Activated naive CD4-positive, alpha-beta T cell treated with anti-CD3 and anti-CD28 coated beads, Interleukin-2, amount 50 U/mL, for 16 hours (primary cell): ENCODE results near the gene OR56A1.
"Not testable (repeated sequence)": the region's sequence is repeated elsewhere in the genome, so short reads cannot be mapped to it uniquely, and the experiment has no call there.

ENCODE experiments used
- DNase-seq: peaks from one replicate; pipeline ENCODE4 v3.0.0-alpha.2; 2020

The OR56A1 gene

GRCh38 chr11:6030708-6031405, at the start of gene OR56A1:
OR56A1 (minus strand) TSS chr11:6030758; CDS start chr11:6027692, 3,066 bp downstream.
- DNase-seq = no peak

- no peak for DNase-seq
Observed at GRCh38 chr11:6079463-6079862, 48.9 kb upstream of the OR56A1 start.

- DNase-seq = no peak
Observed at GRCh38 chr11:6077723-6078122, 47.2 kb upstream of the OR56A1 start.

- not testable (repeated sequence) for DNase-seq
Observed at GRCh38 chr11:6076443-6076842, 45.9 kb upstream of the OR56A1 start.

- no peak for DNase-seq
Observed at GRCh38 chr11:6067502-6067901, 36.9 kb upstream of the OR56A1 start.

- DNase-seq = no peak
Observed at GRCh38 chr11:6062691-6063358, 32.3 kb upstream of the OR56A1 start.

GRCh38 chr11:6061475-6061874, 30.9 kb upstream of the OR56A1 start:
- no peak for DNase-seq

- no peak for DNase-seq
Observed at GRCh38 chr11:6057452-6057851, 26.9 kb upstream of the OR56A1 start.

- DNase-seq = no peak
Observed at GRCh38 chr11:6055569-6055968, 25.0 kb upstream of the OR56A1 start.

- no peak for DNase-seq
Observed at GRCh38 chr11:6052374-6052773, 21.8 kb upstream of the OR56A1 start.

- no peak for DNase-seq
Observed at GRCh38 chr11:6040874-6041273, 10.3 kb upstream of the OR56A1 start.

GRCh38 chr11:6027501-6027900, 3.1 kb downstream of the OR56A1 start:
- no peak for DNase-seq

- no peak for DNase-seq
Observed at GRCh38 chr11:6025056-6025455, 5.5 kb downstream of the OR56A1 start.

GRCh38 chr11:6022956-6023355, 7.6 kb downstream of the OR56A1 start:
- no peak for DNase-seq

GRCh38 chr11:6013042-6013441, 17.5 kb downstream of the OR56A1 start:
- no peak for DNase-seq

GRCh38 chr11:6012035-6012668, 18.4 kb downstream of the OR56A1 start:
- no peak for DNase-seq

- no peak for DNase-seq
Observed at GRCh38 chr11:6006846-6007245, 23.7 kb downstream of the OR56A1 start, which contains the start of gene OR56A4. OR56A4 (minus strand) TSS chr11:6006946; CDS start chr11:6002992, 3,954 bp downstream.

GRCh38 chr11:6006395-6006794, 24.2 kb downstream of the OR56A1 start:
- DNase-seq = no peak

- no peak for DNase-seq
Observed at GRCh38 chr11:6002202-6002699, 28.3 kb downstream of the OR56A1 start.

GRCh38 chr11:5994791-5995190, 35.8 kb downstream of the OR56A1 start:
- no peak for DNase-seq

- no peak for DNase-seq
Observed at GRCh38 chr11:5992604-5993251, 37.8 kb downstream of the OR56A1 start.

- DNase-seq = no peak
Observed at GRCh38 chr11:5992150-5992549, 38.4 kb downstream of the OR56A1 start.

- no peak for DNase-seq
Observed at GRCh38 chr11:5989203-5989602, 41.4 kb downstream of the OR56A1 start.
